Activated CD4-positive, alpha-beta memory T cell treated with anti-CD3 and anti-CD28 coated beads for 36 hours (primary cell): Measurements from ENCODE around the gene TANC1. TPM values are rescaled to one million over a fixed set of nuclear protein-coding genes. Genes with fewer than 3 reads are reported as not detected.

Experiments used
- CTCF ChIA-PET: fragments of 350-600 bp; sonication (Branson Sonifier 250); formaldehyde crosslinking; loops from one replicate; lab custom pipeline; 2021; ENCODE audit warnings: antibody characterized with exemption, inconsistent platforms; lab: Charles Lee
- POLR2A ChIA-PET: fragments of 350-600 bp; sonication (Branson Sonifier 250); formaldehyde crosslinking; loops from one replicate; lab custom pipeline; 2021; ENCODE audit warnings: antibody characterized with exemption; lab: Charles Lee
- DNase-seq: peaks from one replicate; pipeline ENCODE4 v3.0.0-alpha.2; 2020
- H3K27ac Mint-ChIP-seq: one replicate; pipeline ENCODE4 v1.8.0; 2021; ENCODE audit warnings: mixed read lengths
- H3K27me3 Mint-ChIP-seq: one replicate; pipeline ENCODE4 v1.8.0; 2021; ENCODE audit warnings: mixed read lengths
- H3K36me3 Mint-ChIP-seq: one replicate; pipeline ENCODE4 v1.8.0; 2021; ENCODE audit warnings: mixed read lengths
- H3K4me1 Mint-ChIP-seq: one replicate; pipeline ENCODE4 v1.8.0; 2021; ENCODE audit warnings: low read depth, mixed read lengths
- H3K4me3 Mint-ChIP-seq: one replicate; pipeline ENCODE4 v1.8.0; 2021; ENCODE audit warnings: mild to moderate bottlenecking, mixed read lengths
- H3K9me3 Mint-ChIP-seq: one replicate; pipeline ENCODE4 v1.8.0; 2021; ENCODE audit warnings: mixed read lengths
- intact Hi-C: fragments of 100-400 bp; cut with micrococcal nuclease; formaldehyde crosslinking; loops from one replicate; pipeline ENCODE4 v1.15.1; 2023
- total RNA-seq, 2 experiments: library from RNA; stranded (reverse); gene quantifications; one replicate each; pipeline ENCODE4 v1.2.3, GENCODE V29; 2021

TANC1 gene
- total RNA-seq, 2 experiments from 2014 or later: 0.63 to 0.86 TPM

GRCh38 chr2:159157361-159158209 lies 189.1 kb downstream of the TANC1 start:
- H3K4me3 Mint-ChIP-seq: no peak overlapping the region
- H3K36me3 Mint-ChIP-seq: no peaks in the 10 kb centered on the region
- no peak overlapping the region for H3K27ac Mint-ChIP-seq
- intact Hi-C loops: no loop called here
- H3K4me1 Mint-ChIP-seq: peaks cover 2% of the 10 kb centered on the region
- no peaks in the 10 kb centered on the region for H3K9me3 Mint-ChIP-seq
- POLR2A ChIA-PET: no interaction called here
- H3K27me3 Mint-ChIP-seq: peaks cover 3% of the 10 kb centered on the region
- CTCF ChIA-PET: no interaction called here
- DNase-seq: no peak

- Mint-ChIP-seq H3K36me3 (no peaks in the 10 kb centered on the region), H3K9me3 (no peaks in the 10 kb centered on the region), H3K27me3 (peaks cover 2% of the 10 kb centered on the region), H3K27ac (no peak overlapping the region), H3K4me3 (no peak overlapping the region), H3K4me1 (peaks cover 2% of the 10 kb centered on the region)
- DNase-seq: no peak
- intact Hi-C loops: no loop called here
- CTCF ChIA-PET: interaction anchor here (0.7 to 0.9 kb wide), 2 partner anchors 10 to 41 kb away, joined by 3 read pairs; no protein-coding TSS in a partner anchor
- POLR2A ChIA-PET: no interaction called here
Measured at GRCh38 chr2:159160412-159160811, 192.0 kb downstream of the TANC1 start.

GRCh38 chr2:159160954-159161353 lies 192.5 kb downstream of the TANC1 start:
- Mint-ChIP-seq H3K36me3 (no peaks in the 10 kb centered on the region), H3K4me1 (peaks cover 2% of the 10 kb centered on the region), H3K4me3 (no peak overlapping the region), H3K27ac (no peak overlapping the region), H3K27me3 (peaks cover 2% of the 10 kb centered on the region), H3K9me3 (no peaks in the 10 kb centered on the region)
- DNase-seq: no peak
- POLR2A ChIA-PET: no interaction called here
- CTCF ChIA-PET: interaction anchor here (0.9 kb wide), 1 partner anchor 42 kb away, joined by 3 read pairs; no protein-coding TSS in a partner anchor
- intact Hi-C loops: no loop called here

- H3K36me3 Mint-ChIP-seq: no peaks in the 10 kb centered on the region
- POLR2A ChIA-PET: no interaction called here
- no peaks in the 10 kb centered on the region for H3K9me3 Mint-ChIP-seq
- no peak overlapping the region for H3K4me3 Mint-ChIP-seq
- DNase-seq: no peak
- H3K4me1 Mint-ChIP-seq: peaks cover 2% of the 10 kb centered on the region
- no peak overlapping the region for H3K27ac Mint-ChIP-seq
- CTCF ChIA-PET: interaction anchor here (0.7 kb wide), 1 partner anchor 1139 kb away, joined by 3 read pairs; no protein-coding TSS in a partner anchor
- intact Hi-C loops: no loop called here
- H3K27me3 Mint-ChIP-seq: peaks cover 2% of the 10 kb centered on the region
Measured at GRCh38 chr2:159163930-159164329, 195.5 kb downstream of the TANC1 start.

GRCh38 chr2:159164457-159164911 lies 196.0 kb downstream of the TANC1 start:
- Mint-ChIP-seq H3K4me1 (peaks cover 2% of the 10 kb centered on the region), H3K4me3 (no peak overlapping the region), H3K27me3 (peaks cover 2% of the 10 kb centered on the region), H3K9me3 (no peaks in the 10 kb centered on the region), H3K27ac (no peak overlapping the region), H3K36me3 (no peaks in the 10 kb centered on the region)
- ChIA-PET POLR2A (no interaction called here), CTCF (interaction anchor here (0.7 kb wide), 1 partner anchor 1140 kb away, joined by 3 read pairs; no protein-coding TSS in a partner anchor)
- intact Hi-C loops: no loop called here
- no peak for DNase-seq

- H3K27me3 Mint-ChIP-seq: peaks cover 2% of the 10 kb centered on the region
- H3K36me3 Mint-ChIP-seq: no peaks in the 10 kb centered on the region
Measured at GRCh38 chr2:159165048-159165447, 196.6 kb downstream of the TANC1 start.

GRCh38 chr2:159168707-159169106 lies 200.3 kb downstream of the TANC1 start:
- CTCF ChIA-PET: no interaction called here
- DNase-seq: no peak
- POLR2A ChIA-PET: no interaction called here
- no peak overlapping the region for H3K27ac Mint-ChIP-seq
- intact Hi-C loops: no loop called here
- no peaks in the 10 kb centered on the region for H3K4me1 Mint-ChIP-seq
- H3K9me3 Mint-ChIP-seq: no peaks in the 10 kb centered on the region
- no peaks in the 10 kb centered on the region for H3K27me3 Mint-ChIP-seq
- H3K4me3 Mint-ChIP-seq: no peak overlapping the region
- no peaks in the 10 kb centered on the region for H3K36me3 Mint-ChIP-seq

More at GRCh38 chr2:159165048-159165447, 196.6 kb downstream of the TANC1 start:
- no peak for DNase-seq
- Mint-ChIP-seq H3K9me3 (no peaks in the 10 kb centered on the region), H3K27ac (no peak overlapping the region), H3K4me3 (no peak overlapping the region), H3K4me1 (peaks cover 2% of the 10 kb centered on the region)
- intact Hi-C loops: no loop called here
- ChIA-PET POLR2A (no interaction called here), CTCF (no interaction called here)

- CTCF ChIA-PET: no interaction called here
- Mint-ChIP-seq H3K4me1 (no peaks in the 10 kb centered on the region), H3K36me3 (no peaks in the 10 kb centered on the region), H3K4me3 (no peak overlapping the region), H3K27ac (no peak overlapping the region), H3K9me3 (no peaks in the 10 kb centered on the region), H3K27me3 (no peaks in the 10 kb centered on the region)
- intact Hi-C loops: no loop called here
- POLR2A ChIA-PET: no interaction called here
- no peak for DNase-seq
Measured at GRCh38 chr2:159169187-159169586, 200.7 kb downstream of the TANC1 start.

GRCh38 chr2:159172403-159172802 lies 204.0 kb downstream of the TANC1 start:
- no peaks in the 10 kb centered on the region for H3K27me3 Mint-ChIP-seq
- CTCF ChIA-PET: no interaction called here

GRCh38 chr2:159174759-159175158 lies 206.3 kb downstream of the TANC1 start:
- ChIA-PET POLR2A (no interaction called here), CTCF (no interaction called here)
- intact Hi-C loops: no loop called here
- H3K27me3 Mint-ChIP-seq: no peaks in the 10 kb centered on the region
- no peaks in the 10 kb centered on the region for H3K4me1 Mint-ChIP-seq
- no peak for DNase-seq
- H3K36me3 Mint-ChIP-seq: no peaks in the 10 kb centered on the region
- H3K9me3 Mint-ChIP-seq: no peaks in the 10 kb centered on the region
- H3K4me3 Mint-ChIP-seq: no peak overlapping the region
- no peak overlapping the region for H3K27ac Mint-ChIP-seq

More at GRCh38 chr2:159172403-159172802, 204.0 kb downstream of the TANC1 start:
- Mint-ChIP-seq H3K27ac (no peak overlapping the region), H3K36me3 (no peaks in the 10 kb centered on the region), H3K4me1 (no peaks in the 10 kb centered on the region), H3K4me3 (no peak overlapping the region), H3K9me3 (no peaks in the 10 kb centered on the region)
- DNase-seq: no peak
- intact Hi-C loops: no loop called here
- POLR2A ChIA-PET: no interaction called here

GRCh38 chr2:159175182-159175581 lies 206.7 kb downstream of the TANC1 start:
- POLR2A ChIA-PET: no interaction called here
- H3K4me1 Mint-ChIP-seq: no peaks in the 10 kb centered on the region
- no peak overlapping the region for H3K27ac Mint-ChIP-seq
- no peaks in the 10 kb centered on the region for H3K36me3 Mint-ChIP-seq
- H3K9me3 Mint-ChIP-seq: no peaks in the 10 kb centered on the region
- no peak overlapping the region for H3K4me3 Mint-ChIP-seq
- no peaks in the 10 kb centered on the region for H3K27me3 Mint-ChIP-seq
- CTCF ChIA-PET: interaction anchor here (0.6 to 1.1 kb wide), 2 partner anchors 9 to 631 kb away, joined by 3 read pairs; no protein-coding TSS in a partner anchor
- no peak for DNase-seq
- intact Hi-C loops: no loop called here

- ChIA-PET POLR2A (no interaction called here), CTCF (interaction anchor here (0.6 to 1.1 kb wide), 3 partner anchors 10 to 746 kb away, joined by 3 read pairs; no protein-coding TSS in a partner anchor)
- H3K4me1 Mint-ChIP-seq: no peaks in the 10 kb centered on the region
- no peaks in the 10 kb centered on the region for H3K9me3 Mint-ChIP-seq
- H3K36me3 Mint-ChIP-seq: no peaks in the 10 kb centered on the region
- no peak overlapping the region for H3K27ac Mint-ChIP-seq
- no peak overlapping the region for H3K4me3 Mint-ChIP-seq
- DNase-seq: no peak
- intact Hi-C loops: no loop called here
- no peaks in the 10 kb centered on the region for H3K27me3 Mint-ChIP-seq
Measured at GRCh38 chr2:159175927-159176326, 207.5 kb downstream of the TANC1 start.
